Occipital lobe (tissue), 2 donors: Measurements from ENCODE around the gene IDUA. TPM values are rescaled to one million over a fixed set of nuclear protein-coding genes. Genes with fewer than 3 reads are reported as not detected.

ENCODE experiments used
- DNase-seq: peaks from one replicate; lab custom pipeline; 2025; lab: John Stamatoyannopoulos, UW
- total RNA-seq: library from RNA; depleted of rRNA; stranded (reverse); fragments of >200 nt; gene quantifications from one replicate; pipeline ENCODE4 v1.2.3, GENCODE V29; 2014

The IDUA gene
- total RNA-seq, 1 donor from 2014 or later, result 6.9 TPM

GRCh38 chr4:1015179-1015578 lies 28.3 kb downstream of the IDUA start:
- no peak for DNase-seq

- DNase-seq, result no peak
Observed at GRCh38 chr4:1015746-1016145, 28.9 kb downstream of the IDUA start.

GRCh38 chr4:1017211-1017610 lies 30.4 kb downstream of the IDUA start:
- DNase-seq, result no peak

- DNase-seq, result no peak
Observed at GRCh38 chr4:1017706-1018105, 30.9 kb downstream of the IDUA start.

GRCh38 chr4:1018147-1019020 lies 31.5 kb downstream of the IDUA start:
- DNase-seq, result no peak

GRCh38 chr4:1019320-1019719 lies 32.5 kb downstream of the IDUA start:
- DNase-seq, result no peak

GRCh38 chr4:1019729-1020470 lies 33.1 kb downstream of the IDUA start:
- no peak for DNase-seq

- DNase-seq, result no peak
Observed at GRCh38 chr4:1021386-1022050, 34.7 kb downstream of the IDUA start.

GRCh38 chr4:1022051-1022738 lies 35.4 kb downstream of the IDUA start:
- DNase-seq, result no peak

- DNase-seq, result no peak
Observed at GRCh38 chr4:1022739-1023066, 35.9 kb downstream of the IDUA start.

GRCh38 chr4:1023075-1023640 lies 36.3 kb downstream of the IDUA start:
- no peak for DNase-seq

GRCh38 chr4:1023895-1024740 lies 37.3 kb downstream of the IDUA start:
- DNase-seq, result no peak

- DNase-seq, result no peak
Observed at GRCh38 chr4:1024882-1025545, 38.2 kb downstream of the IDUA start.

GRCh38 chr4:1026115-1026514 lies 39.3 kb downstream of the IDUA start:
- no peak for DNase-seq

- DNase-seq, result no peak
Observed at GRCh38 chr4:1027219-1027914, 40.5 kb downstream of the IDUA start.

- DNase-seq, result no peak
Observed at GRCh38 chr4:1027915-1028238, 41.0 kb downstream of the IDUA start.

- DNase-seq, result no peak
Observed at GRCh38 chr4:1028574-1029220, 41.9 kb downstream of the IDUA start.

- DNase-seq, result no peak
Observed at GRCh38 chr4:1029529-1029928, 42.7 kb downstream of the IDUA start.

- no peak for DNase-seq
Observed at GRCh38 chr4:1030031-1030430, 43.2 kb downstream of the IDUA start.
